ENCODE results near the gene SAMD1. TPM values are rescaled to one million over a fixed set of nuclear protein-coding genes. Genes with fewer than 3 reads are reported as not detected.

Gene SAMD1
- total and polyA plus RNA-seq, 2 of the 8 experiments (the other 6 are each of a cell fraction or from before 2014, with no cell fraction given) = 40.0 to 100 TPM

DNA sequence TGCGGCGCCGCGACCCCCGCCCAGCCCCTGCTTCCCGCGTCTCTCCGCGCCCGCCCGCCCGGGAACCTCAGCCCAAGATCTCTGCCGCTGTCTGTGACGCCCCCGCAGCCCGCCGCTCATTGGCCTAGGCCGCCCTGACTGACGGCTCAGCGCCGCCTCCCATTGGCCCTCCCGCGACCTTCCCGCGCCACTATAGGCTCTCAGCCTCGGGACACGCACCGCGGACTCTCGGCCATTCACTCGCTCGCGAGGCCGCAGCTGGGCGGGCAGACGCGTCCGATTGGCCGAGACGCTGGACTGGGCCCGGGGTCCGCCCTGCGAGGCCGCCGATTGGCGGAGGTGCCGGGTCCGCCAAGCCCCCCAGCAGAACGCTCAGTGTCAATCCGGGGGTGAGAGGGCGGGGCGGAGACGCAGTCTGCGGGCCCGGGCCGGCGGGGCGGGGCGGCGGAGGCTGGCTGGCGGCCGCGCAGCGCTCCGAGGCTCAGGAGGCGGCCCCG lies 27.2 kb upstream of the SAMD1 start, which contains the start of gene PRKACA (continued):
- TF ChIP-seq, protein P1, sequence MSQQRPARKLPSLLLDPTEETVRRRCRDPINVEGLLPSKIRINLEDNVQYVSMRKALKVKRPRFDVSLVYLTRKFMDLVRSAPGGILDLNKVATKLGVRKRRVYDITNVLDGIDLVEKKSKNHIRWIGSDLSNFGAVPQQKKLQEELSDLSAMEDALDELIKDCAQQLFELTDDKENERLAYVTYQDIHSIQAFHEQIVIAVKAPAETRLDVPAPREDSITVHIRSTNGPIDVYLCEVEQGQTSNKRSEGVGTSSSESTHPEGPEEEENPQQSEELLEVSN (IDR thresholded peaks at IDR 0.05) = no peak
- TF ChIP-seq RXRA (IDR thresholded peaks at IDR 0.05; ENCODE audit: insufficient read depth, low read depth, low read length) = no peak
- no peak for TF ChIP-seq HDAC2 (IDR thresholded peaks at IDR 0.05; ENCODE audit: borderline replicate concordance in 1 of 2, low read depth in 2 of 2, low read length in 2 of 2)
- no peak for TF ChIP-seq TAF7 (optimal IDR thresholded peaks at IDR 0.05; ENCODE audit: borderline replicate concordance, low read depth, low read length)
- TF ChIP-seq EP300 (IDR thresholded peaks at IDR 0.05; ENCODE audit: borderline replicate concordance in 1 of 2, low read depth in 2 of 2, low read length in 2 of 2) = no peak
- peak; percentile 42; the same call in 1 of the 2 replicates for TF ChIP-seq BRCA1 (IDR thresholded peaks at IDR 0.05; ENCODE audit: low read depth, low read length)
- TF ChIP-seq CHD1 (IDR thresholded peaks at IDR 0.05; ENCODE audit: low read depth, low read length) = no peak
- peak; percentile 3 for TF ChIP-seq NANOG (IDR thresholded peaks at IDR 0.05; ENCODE audit: insufficient read depth, low read depth, low read length, poor library complexity, severe bottlenecking)
- TF ChIP-seq, protein P2, sequence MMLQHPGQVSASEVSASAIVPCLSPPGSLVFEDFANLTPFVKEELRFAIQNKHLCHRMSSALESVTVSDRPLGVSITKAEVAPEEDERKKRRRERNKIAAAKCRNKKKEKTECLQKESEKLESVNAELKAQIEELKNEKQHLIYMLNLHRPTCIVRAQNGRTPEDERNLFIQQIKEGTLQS (IDR thresholded peaks at IDR 0.05; ENCODE audit: insufficient read depth, low read depth, low read length) = no peak
- TF ChIP-seq SIX5 (IDR thresholded peaks at IDR 0.05; ENCODE audit: low read depth, low read length) = no peak
- TF ChIP-seq NRF1 (IDR thresholded peaks at IDR 0.05; ENCODE audit: low read depth, low read length) = no peak
- no peak for TF ChIP-seq FOSL1 (IDR thresholded peaks at IDR 0.05; ENCODE audit: insufficient read depth, low read depth, low read length)
- TF ChIP-seq POU5F1 (IDR thresholded peaks at IDR 0.05; ENCODE audit: low read depth, low read length) = no peak
- no peak for TF ChIP-seq SAP30 (IDR thresholded peaks at IDR 0.05; ENCODE audit: insufficient read depth, insufficient replicate concordance, low read length)
- TF ChIP-seq, protein P3, sequence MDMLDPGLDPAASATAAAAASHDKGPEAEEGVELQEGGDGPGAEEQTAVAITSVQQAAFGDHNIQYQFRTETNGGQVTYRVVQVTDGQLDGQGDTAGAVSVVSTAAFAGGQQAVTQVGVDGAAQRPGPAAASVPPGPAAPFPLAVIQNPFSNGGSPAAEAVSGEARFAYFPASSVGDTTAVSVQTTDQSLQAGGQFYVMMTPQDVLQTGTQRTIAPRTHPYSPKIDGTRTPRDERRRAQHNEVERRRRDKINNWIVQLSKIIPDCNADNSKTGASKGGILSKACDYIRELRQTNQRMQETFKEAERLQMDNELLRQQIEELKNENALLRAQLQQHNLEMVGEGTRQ (IDR thresholded peaks at IDR 0.05; ENCODE audit: low read length) = no peak
- TF ChIP-seq ASH2L (IDR thresholded peaks at IDR 0.05; ENCODE audit: low read length) = no peak
- TF ChIP-seq RBBP5 (IDR thresholded peaks at IDR 0.05; ENCODE audit: borderline replicate concordance, low read depth, low read length) = no peak; the same call in 1 of the 2 replicates
- TF ChIP-seq POLR2AphosphoS5 (IDR thresholded peaks at IDR 0.05; ENCODE audit: low read depth, low read length) = no peak
- peak; percentile 88 for TF ChIP-seq CREB1 (IDR thresholded peaks at IDR 0.05)
- no peak for TF ChIP-seq KDM1A (IDR thresholded peaks at IDR 0.05; ENCODE audit: borderline replicate concordance, low read length)
- no peak for TF ChIP-seq SIN3A (conservative IDR thresholded peaks at IDR 0.05 in 1 of 2, IDR thresholded peaks at IDR 0.05 in 1 of 2; ENCODE audit: low read depth in 1 of 2, low read length in 2 of 2)
- TF ChIP-seq GTF2F1 (IDR thresholded peaks at IDR 0.05; ENCODE audit: borderline replicate concordance, low read depth, low read length) = no peak
